ENCODE results near the gene KCTD13. TPM values are rescaled to one million over a fixed set of nuclear protein-coding genes. Genes with fewer than 3 reads are reported as not detected.
A peak's percentile ranks its signal among the peaks of the same experiment; 100 is the strongest.
"Not testable (repeated sequence)": the region's sequence is repeated elsewhere in the genome, so short reads cannot be mapped to it uniquely, and the experiment has no call there.

The KCTD13 gene
- total and polyA plus RNA-seq, 4 donors: 5.3 to 31.4 (median 22.9) TPM

DNA sequence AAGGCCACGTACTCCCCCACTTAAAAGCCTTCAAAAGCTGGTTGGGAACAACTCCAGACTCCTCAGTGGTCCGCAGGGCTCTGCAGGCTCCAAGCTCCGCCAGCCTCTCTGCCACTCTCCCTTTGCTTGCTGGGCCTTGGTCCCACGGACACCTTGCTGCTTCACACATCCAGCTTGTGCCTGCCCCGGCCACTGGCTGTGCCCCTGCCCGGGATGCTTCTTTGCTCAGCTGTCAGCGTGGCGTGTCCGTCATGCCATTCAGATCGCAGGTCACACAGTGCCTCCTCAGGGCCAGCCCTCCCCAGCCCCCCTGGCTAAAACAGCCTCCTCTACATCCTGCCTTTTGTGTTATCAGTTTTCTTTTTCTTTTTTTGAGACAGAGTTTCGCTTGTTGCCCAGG lies 13.9 kb downstream of the KCTD13 start:
- no peak overlapping the region for H3K4me3 ChIP-seq (ENCODE audit: low read length in 2 of 2)
- DNase-seq (peak in 1 of 2 donors; percentile 66), ATAC-seq (ENCODE audit: low FRiP score) (no peak)
- H3K9me3 ChIP-seq (ENCODE audit: control insufficient read depth, low read length): no peaks in the 10 kb centered on the region
- no peaks in the 10 kb centered on the region for H3K4me1 ChIP-seq (ENCODE audit: control insufficient read depth in 1 of 2, insufficient read depth in 2 of 2, low read length in 2 of 2)
- H3K36me3 ChIP-seq (ENCODE audit: control insufficient read depth in 1 of 2, insufficient read depth in 2 of 2, low read length in 1 of 2): no peaks in the 10 kb centered on the region
- no peak overlapping the region for H3K27ac ChIP-seq (ENCODE audit: low read depth in 1 of 2, low read length in 2 of 2)
- WGBS, 2 donors: 70 to 79% methylated on average over 11 of the region's 11 CpGs
- no peaks in the 10 kb centered on the region for H3K27me3 ChIP-seq (ENCODE audit: control insufficient read depth in 1 of 2, insufficient read depth in 2 of 2, low read length in 1 of 2)
- intact Hi-C loops (cut with DNase I): no loop called here

DNA sequence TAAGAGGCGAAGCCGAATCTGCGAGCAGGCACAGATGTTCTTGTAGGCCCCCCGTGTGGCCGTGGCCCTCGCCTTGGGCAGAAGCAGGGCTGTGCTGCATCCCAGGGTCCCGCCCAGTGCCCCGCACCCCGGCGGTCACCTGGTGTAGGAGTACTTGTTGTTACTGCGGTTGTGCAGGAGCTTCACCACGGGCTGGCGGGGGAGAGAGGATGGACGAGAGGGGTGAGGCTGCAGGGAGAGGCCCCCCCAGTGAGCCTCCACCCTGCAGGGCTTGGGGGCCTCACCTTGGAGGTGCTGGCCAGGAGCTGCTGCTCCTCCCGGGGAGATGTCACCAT lies 14.4 kb downstream of the KCTD13 start:
- no peaks in the 10 kb centered on the region for H3K36me3 ChIP-seq (ENCODE audit: control insufficient read depth in 1 of 2, insufficient read depth in 2 of 2, low read length in 1 of 2)
- peak in 1 of 2 donors; percentile 64 for DNase-seq
- WGBS, 2 donors: 72 to 79% methylated on average over 15 of the region's 15 CpGs

DNA sequence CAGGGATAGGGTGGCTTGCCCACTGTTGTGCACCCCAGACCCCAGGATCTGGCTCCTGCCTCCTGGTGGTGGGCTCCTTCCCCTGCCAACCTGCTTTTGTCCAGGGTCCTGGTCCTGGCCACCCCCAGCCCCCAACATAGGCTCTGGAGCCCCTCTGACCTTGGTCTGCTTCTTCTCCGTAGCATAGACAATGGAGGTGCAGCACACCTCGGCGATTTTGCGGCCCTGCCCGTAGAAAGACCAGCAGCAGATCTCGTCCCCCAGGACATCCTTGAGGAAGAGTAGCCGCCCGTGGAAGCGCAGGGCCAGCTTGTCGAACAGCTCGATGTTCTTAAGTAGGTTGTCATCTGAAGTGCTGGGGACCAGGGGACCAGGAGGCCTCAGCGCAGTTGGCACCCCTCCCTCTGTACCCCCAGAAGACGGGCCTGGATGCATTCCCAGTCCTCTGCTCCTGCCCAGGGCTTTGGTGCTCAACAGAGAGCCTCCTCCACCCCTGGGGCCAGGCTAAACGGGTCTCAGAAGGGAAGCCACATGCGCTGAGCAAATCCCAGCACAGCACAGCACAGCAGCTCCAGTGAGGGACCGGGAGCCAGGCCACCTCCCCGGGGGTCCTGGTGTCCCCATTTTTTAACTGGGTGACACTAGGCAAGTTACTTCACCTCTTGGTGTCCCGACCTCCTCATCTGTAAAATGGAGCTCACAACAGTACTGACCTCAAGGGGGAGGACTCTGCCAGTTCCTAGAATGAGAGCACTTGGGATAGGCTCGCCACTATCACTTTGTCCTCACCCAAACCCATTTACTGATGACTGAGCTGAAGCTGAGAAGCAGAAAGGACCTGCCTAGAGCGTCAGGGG lies 15.0 kb downstream of the KCTD13 start:
- DNase-seq (peak in 1 of 2 donors; percentile 68), ATAC-seq (ENCODE audit: low FRiP score) (no peak)
- Histone ChIP-seq H3K36me3 (ENCODE audit: control insufficient read depth in 1 of 2, insufficient read depth in 2 of 2, low read length in 1 of 2) (no peaks in the 10 kb centered on the region), H3K27me3 (ENCODE audit: control insufficient read depth in 1 of 2, insufficient read depth in 2 of 2, low read length in 1 of 2) (no peaks in the 10 kb centered on the region), H3K27ac (ENCODE audit: low read depth in 1 of 2, low read length in 2 of 2) (no peak overlapping the region), H3K4me3 (ENCODE audit: low read length in 2 of 2) (no peak overlapping the region), H3K4me1 (ENCODE audit: control insufficient read depth in 1 of 2, insufficient read depth in 2 of 2, low read length in 2 of 2) (no peaks in the 10 kb centered on the region), H3K9me3 (ENCODE audit: control insufficient read depth, low read length) (no peaks in the 10 kb centered on the region)
- intact Hi-C loops (cut with DNase I): no loop called here
- 87 to 88% methylated on average over 20 of the region's 20 CpGs for WGBS, 2 donors

More for the DNA sequence above, 14.4 kb downstream of the KCTD13 start:
- H3K4me1 ChIP-seq (ENCODE audit: control insufficient read depth in 1 of 2, insufficient read depth in 2 of 2, low read length in 2 of 2): no peaks in the 10 kb centered on the region
- intact Hi-C loops (cut with DNase I): no loop called here
- no peaks in the 10 kb centered on the region for H3K9me3 ChIP-seq (ENCODE audit: control insufficient read depth, low read length)
- H3K4me3 ChIP-seq (ENCODE audit: low read length in 2 of 2): no peak overlapping the region
- H3K27ac ChIP-seq (ENCODE audit: low read depth in 1 of 2, low read length in 2 of 2): no peak overlapping the region
- H3K27me3 ChIP-seq (ENCODE audit: control insufficient read depth in 1 of 2, insufficient read depth in 2 of 2, low read length in 1 of 2): no peaks in the 10 kb centered on the region
- ATAC-seq (ENCODE audit: low FRiP score): no peak

- DNase-seq; H3K4me3 ChIP-seq (ENCODE audit: low read length in 2 of 2); ATAC-seq (ENCODE audit: low FRiP score); H3K9me3 ChIP-seq (ENCODE audit: control insufficient read depth, low read length); H3K36me3 ChIP-seq (ENCODE audit: control insufficient read depth in 1 of 2, insufficient read depth in 2 of 2, low read length in 1 of 2); H3K27ac ChIP-seq (ENCODE audit: low read depth in 1 of 2, low read length in 2 of 2); H3K4me1 ChIP-seq (ENCODE audit: control insufficient read depth in 1 of 2, insufficient read depth in 2 of 2, low read length in 2 of 2); H3K27me3 ChIP-seq (ENCODE audit: control insufficient read depth in 1 of 2, insufficient read depth in 2 of 2, low read length in 1 of 2); intact Hi-C loops (cut with DNase I): not testable (repeated sequence)
- WGBS, 2 donors: 80 to 96% methylated on average over 6 of the region's 6 CpGs
These were observed 16.2 kb downstream of the KCTD13 start for GRCh38 chr16:29909851-29910250.

GRCh38 chr16:29909391-29909790 lies 16.6 kb downstream of the KCTD13 start:
- intact Hi-C loops (cut with DNase I): no loop called here
- H3K4me1 ChIP-seq (ENCODE audit: control insufficient read depth in 1 of 2, insufficient read depth in 2 of 2, low read length in 2 of 2): no peaks in the 10 kb centered on the region
- no peaks in the 10 kb centered on the region for H3K36me3 ChIP-seq (ENCODE audit: control insufficient read depth in 1 of 2, insufficient read depth in 2 of 2, low read length in 1 of 2)
- H3K4me3 ChIP-seq (ENCODE audit: low read length in 2 of 2): no peak overlapping the region
- no peaks in the 10 kb centered on the region for H3K9me3 ChIP-seq (ENCODE audit: control insufficient read depth, low read length)
- ATAC-seq (ENCODE audit: low FRiP score) (no peak), DNase-seq (peak in 1 of 2 donors; percentile 2)
- no peaks in the 10 kb centered on the region for H3K27me3 ChIP-seq (ENCODE audit: control insufficient read depth in 1 of 2, insufficient read depth in 2 of 2, low read length in 1 of 2)
- H3K27ac ChIP-seq (ENCODE audit: low read depth in 1 of 2, low read length in 2 of 2): no peak overlapping the region
- 80 to 82% methylated on average over 2 of the region's 2 CpGs for WGBS, 2 donors

DNA sequence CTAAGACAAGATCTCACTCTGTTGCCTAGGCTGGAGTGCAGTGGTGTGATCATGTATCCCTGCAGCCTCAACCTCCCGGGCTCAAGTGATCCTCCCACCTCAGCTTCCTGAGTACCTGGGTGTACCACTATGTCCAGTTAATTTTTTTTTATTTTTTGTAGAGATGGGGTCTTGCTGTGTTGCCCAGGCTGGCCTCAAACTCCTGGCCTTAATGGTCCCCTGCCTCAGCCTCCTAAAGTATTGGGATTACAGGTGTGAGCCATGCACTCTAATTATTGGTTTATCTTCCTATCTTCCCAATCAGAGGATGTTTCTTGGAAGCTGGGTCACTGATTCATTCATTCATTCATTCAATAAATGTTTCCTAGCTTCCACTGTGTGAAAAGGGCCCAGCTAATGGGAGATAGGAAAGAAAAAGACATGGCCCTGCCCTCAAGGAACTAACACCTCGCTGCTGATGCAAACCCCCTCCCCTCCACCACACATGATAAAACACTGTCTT lies 17.3 kb downstream of the KCTD13 start:
- H3K9me3 ChIP-seq (ENCODE audit: control insufficient read depth, low read length): no peaks in the 10 kb centered on the region
- no peaks in the 10 kb centered on the region for H3K36me3 ChIP-seq (ENCODE audit: control insufficient read depth in 1 of 2, insufficient read depth in 2 of 2, low read length in 1 of 2)
- H3K4me1 ChIP-seq (ENCODE audit: control insufficient read depth in 1 of 2, insufficient read depth in 2 of 2, low read length in 2 of 2): no peaks in the 10 kb centered on the region
- 85 to 92% methylated on average over 2 of the region's 2 CpGs for WGBS, 2 donors
- no peaks in the 10 kb centered on the region for H3K27me3 ChIP-seq (ENCODE audit: control insufficient read depth in 1 of 2, insufficient read depth in 2 of 2, low read length in 1 of 2)
- no peak for ATAC-seq (ENCODE audit: low FRiP score)
- DNase-seq: peak in 1 of 2 donors; percentile 9
- intact Hi-C loops (cut with DNase I): no loop called here
- H3K4me3 ChIP-seq (ENCODE audit: low read length in 2 of 2): no peak overlapping the region
- no peak overlapping the region for H3K27ac ChIP-seq (ENCODE audit: low read depth in 1 of 2, low read length in 2 of 2)

GRCh38 chr16:29907973-29908372 lies 18.1 kb downstream of the KCTD13 start:
- no peak overlapping the region for H3K27ac ChIP-seq (ENCODE audit: low read depth in 1 of 2, low read length in 2 of 2)
- no peak for DNase-seq
- no peak for ATAC-seq (ENCODE audit: low FRiP score)
- no peaks in the 10 kb centered on the region for H3K4me1 ChIP-seq (ENCODE audit: control insufficient read depth in 1 of 2, insufficient read depth in 2 of 2, low read length in 2 of 2)
- no peaks in the 10 kb centered on the region for H3K36me3 ChIP-seq (ENCODE audit: control insufficient read depth in 1 of 2, insufficient read depth in 2 of 2, low read length in 1 of 2)
- H3K27me3 ChIP-seq (ENCODE audit: control insufficient read depth in 1 of 2, insufficient read depth in 2 of 2, low read length in 1 of 2): no peaks in the 10 kb centered on the region
- no peak overlapping the region for H3K4me3 ChIP-seq (ENCODE audit: low read length in 2 of 2)
- intact Hi-C loops (cut with DNase I): no loop called here
- WGBS, 2 donors: 75 to 76% methylated on average over 2 of the region's 2 CpGs
- no peaks in the 10 kb centered on the region for H3K9me3 ChIP-seq (ENCODE audit: control insufficient read depth, low read length)

GRCh38 chr16:29906520-29907244 lies 19.3 kb downstream of the KCTD13 start:
- H3K27me3 ChIP-seq (ENCODE audit: control insufficient read depth in 1 of 2, insufficient read depth in 2 of 2, low read length in 1 of 2): no peaks in the 10 kb centered on the region
- no peaks in the 10 kb centered on the region for H3K36me3 ChIP-seq (ENCODE audit: control insufficient read depth in 1 of 2, insufficient read depth in 2 of 2, low read length in 1 of 2)
- 83 to 84% methylated on average over 23 of the region's 23 CpGs for WGBS, 2 donors
- intact Hi-C loops (cut with DNase I): no loop called here
- H3K27ac ChIP-seq (ENCODE audit: low read depth in 1 of 2, low read length in 2 of 2): no peak overlapping the region
- no peaks in the 10 kb centered on the region for H3K4me1 ChIP-seq (ENCODE audit: control insufficient read depth in 1 of 2, insufficient read depth in 2 of 2, low read length in 2 of 2)
- H3K4me3 ChIP-seq (ENCODE audit: low read length in 2 of 2): no peak overlapping the region
- H3K9me3 ChIP-seq (ENCODE audit: control insufficient read depth, low read length): no peaks in the 10 kb centered on the region
- ATAC-seq (ENCODE audit: low FRiP score) (no peak), DNase-seq (no peak)
